Measurements from ENCODE around the gene SCNM1. TPM values are rescaled to one million over a fixed set of nuclear protein-coding genes. Genes with fewer than 3 reads are reported as not detected.

The SCNM1 gene
- total RNA-seq, 1 donor from 2014 or later: 34.6 TPM

DNA sequence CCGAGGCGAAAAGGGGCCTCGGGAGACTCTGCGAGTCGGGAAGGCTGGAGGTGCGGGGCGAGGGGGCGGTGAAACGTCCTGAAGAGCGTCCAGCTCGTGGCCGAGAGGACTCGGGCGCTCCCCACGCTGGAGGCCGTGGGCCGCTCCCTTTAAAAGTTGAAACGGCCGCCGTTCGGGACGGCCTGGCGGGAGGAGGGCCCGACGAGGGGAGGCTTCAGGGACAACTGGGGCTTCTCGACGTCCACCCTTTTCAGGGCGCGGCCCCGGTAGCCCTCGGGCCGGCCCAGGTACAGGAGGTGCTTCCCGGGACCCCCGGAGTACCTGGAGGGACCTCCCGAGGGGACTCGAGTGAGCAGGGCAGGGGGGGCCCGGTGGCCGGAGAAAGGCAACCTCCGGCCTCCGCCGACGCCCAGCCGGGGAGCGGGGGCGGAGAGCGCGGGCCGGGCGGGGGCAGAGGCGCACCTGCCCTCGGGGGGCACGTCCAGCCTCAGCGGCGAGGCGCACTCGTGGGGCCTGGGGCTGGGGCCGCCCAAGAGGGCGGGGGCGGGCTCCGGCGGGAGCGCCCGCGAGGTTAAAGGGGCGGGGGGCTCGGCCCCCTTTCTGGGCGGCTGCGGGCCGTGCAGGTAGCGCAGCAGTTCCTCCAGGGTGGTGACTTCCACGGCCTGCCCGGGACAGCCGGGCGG lies 33.5 kb upstream of the SCNM1 start:
- intact Hi-C loops (cut with DNase I): no loop called here
- Histone ChIP-seq H3K4me3 (no peak overlapping the region), H3K9me3 (no peaks in the 10 kb centered on the region), H3K36me3 (no peaks in the 10 kb centered on the region), H3K27me3 (no peaks in the 10 kb centered on the region), H3K4me1 (peaks cover 5% of the 10 kb centered on the region), H3K27ac (no peak overlapping the region)
- TF ChIP-seq CTCF (IDR thresholded peaks at IDR 0.05): no peak
- ATAC-seq (no peak), DNase-seq (no peak)

DNA sequence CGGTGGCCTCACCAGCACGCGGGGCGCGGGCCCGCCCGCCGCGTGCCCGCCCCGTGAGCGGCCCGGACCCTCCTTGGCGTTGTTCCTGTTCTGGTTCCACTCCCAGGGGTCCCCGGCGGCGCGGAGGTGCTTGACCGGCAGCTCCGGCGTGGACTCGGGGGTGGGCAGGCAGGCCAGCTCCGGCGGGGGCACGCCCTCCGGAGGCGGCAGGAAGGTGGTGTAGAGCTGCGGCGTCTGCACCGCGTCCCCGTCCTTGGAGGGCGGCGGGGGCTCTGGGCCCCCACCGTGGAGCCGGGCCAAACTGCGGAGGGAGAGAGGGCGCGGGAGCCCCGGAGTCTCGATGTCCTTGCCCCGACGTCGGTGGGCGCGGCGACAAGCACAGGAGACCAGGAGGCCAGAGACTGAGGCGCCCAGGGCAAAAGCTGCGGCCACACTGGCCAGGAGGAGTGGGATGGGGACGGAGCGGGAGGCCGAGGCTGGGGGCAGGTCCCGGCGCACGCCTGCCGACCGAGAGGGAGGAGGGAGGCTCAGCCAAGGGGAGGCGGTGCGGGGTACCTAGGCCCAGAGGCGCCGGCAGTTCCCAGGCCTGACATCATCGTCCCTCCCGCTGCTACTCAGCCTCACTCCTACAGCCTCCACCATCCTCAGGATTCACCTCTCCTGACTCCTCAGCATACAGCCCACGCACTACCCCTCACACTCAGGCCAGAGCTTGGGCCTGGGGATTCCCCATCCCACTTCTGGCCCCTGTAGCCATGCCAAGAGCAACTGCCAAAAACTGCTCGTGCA lies 32.7 kb upstream of the SCNM1 start:
- no peaks in the 10 kb centered on the region for H3K9me3 ChIP-seq
- no peak for ATAC-seq
- peaks cover 5% of the 10 kb centered on the region for H3K4me1 ChIP-seq
- DNase-seq: no peak
- no peak overlapping the region for H3K4me3 ChIP-seq
- no peaks in the 10 kb centered on the region for H3K27me3 ChIP-seq
- no peak overlapping the region for H3K27ac ChIP-seq
- no peak for TF ChIP-seq CTCF (IDR thresholded peaks at IDR 0.05)
- intact Hi-C loops (cut with DNase I): no loop called here
- no peaks in the 10 kb centered on the region for H3K36me3 ChIP-seq

DNA sequence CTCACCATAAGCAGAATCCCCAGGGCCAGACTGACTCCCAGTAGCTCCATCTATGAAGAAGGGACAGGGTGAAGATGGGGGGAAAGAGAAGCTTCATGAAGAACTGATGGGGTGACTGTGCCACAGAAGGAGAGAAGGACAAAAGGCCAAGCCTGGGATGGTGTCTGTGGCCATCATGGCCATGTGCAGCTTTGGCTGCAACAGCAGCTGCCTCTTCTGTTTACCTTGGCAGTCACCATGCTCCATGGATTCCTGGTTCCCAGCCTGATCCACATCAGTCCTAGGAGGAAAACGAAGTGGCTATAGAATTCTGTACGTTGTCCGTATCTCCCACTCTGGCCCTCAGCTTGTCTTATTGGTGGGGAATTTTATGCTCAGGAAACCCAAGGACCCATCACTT lies 31.5 kb upstream of the SCNM1 start:
- Histone ChIP-seq H3K9me3 (no peaks in the 10 kb centered on the region), H3K27ac (no peak overlapping the region), H3K4me3 (no peak overlapping the region), H3K36me3 (no peaks in the 10 kb centered on the region), H3K4me1 (peaks cover 5% of the 10 kb centered on the region), H3K27me3 (no peaks in the 10 kb centered on the region)
- intact Hi-C loops (cut with DNase I): no loop called here
- ATAC-seq (no peak), DNase-seq (no peak)
- no peak for TF ChIP-seq CTCF (IDR thresholded peaks at IDR 0.05)

DNA sequence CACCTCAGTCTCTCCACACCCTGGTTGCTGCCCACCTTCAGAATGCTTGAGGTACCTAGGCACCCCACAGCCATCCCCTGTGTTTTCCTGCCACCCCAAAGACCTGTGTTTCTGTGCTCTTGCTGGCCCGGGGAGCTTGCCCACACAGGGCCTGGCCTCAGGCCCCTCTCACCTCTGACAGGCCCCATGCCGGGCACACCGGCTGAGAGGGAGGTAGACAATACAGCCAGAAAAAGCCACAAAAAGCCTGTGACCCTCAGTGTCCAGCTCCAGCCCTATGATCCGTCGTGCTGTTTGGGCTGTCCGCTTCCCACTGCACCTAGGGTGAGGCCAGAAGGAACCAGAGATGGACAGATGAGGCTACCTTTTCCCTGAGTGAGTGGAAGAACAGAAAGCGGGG lies 31.0 kb upstream of the SCNM1 start:
- TF ChIP-seq CTCF (IDR thresholded peaks at IDR 0.05): no peak
- Histone ChIP-seq H3K4me1 (peaks cover 5% of the 10 kb centered on the region), H3K27ac (no peak overlapping the region), H3K27me3 (no peaks in the 10 kb centered on the region), H3K9me3 (no peaks in the 10 kb centered on the region), H3K36me3 (no peaks in the 10 kb centered on the region), H3K4me3 (no peak overlapping the region)
- intact Hi-C loops (cut with DNase I): no loop called here
- no peak for ATAC-seq
- no peak for DNase-seq

DNA sequence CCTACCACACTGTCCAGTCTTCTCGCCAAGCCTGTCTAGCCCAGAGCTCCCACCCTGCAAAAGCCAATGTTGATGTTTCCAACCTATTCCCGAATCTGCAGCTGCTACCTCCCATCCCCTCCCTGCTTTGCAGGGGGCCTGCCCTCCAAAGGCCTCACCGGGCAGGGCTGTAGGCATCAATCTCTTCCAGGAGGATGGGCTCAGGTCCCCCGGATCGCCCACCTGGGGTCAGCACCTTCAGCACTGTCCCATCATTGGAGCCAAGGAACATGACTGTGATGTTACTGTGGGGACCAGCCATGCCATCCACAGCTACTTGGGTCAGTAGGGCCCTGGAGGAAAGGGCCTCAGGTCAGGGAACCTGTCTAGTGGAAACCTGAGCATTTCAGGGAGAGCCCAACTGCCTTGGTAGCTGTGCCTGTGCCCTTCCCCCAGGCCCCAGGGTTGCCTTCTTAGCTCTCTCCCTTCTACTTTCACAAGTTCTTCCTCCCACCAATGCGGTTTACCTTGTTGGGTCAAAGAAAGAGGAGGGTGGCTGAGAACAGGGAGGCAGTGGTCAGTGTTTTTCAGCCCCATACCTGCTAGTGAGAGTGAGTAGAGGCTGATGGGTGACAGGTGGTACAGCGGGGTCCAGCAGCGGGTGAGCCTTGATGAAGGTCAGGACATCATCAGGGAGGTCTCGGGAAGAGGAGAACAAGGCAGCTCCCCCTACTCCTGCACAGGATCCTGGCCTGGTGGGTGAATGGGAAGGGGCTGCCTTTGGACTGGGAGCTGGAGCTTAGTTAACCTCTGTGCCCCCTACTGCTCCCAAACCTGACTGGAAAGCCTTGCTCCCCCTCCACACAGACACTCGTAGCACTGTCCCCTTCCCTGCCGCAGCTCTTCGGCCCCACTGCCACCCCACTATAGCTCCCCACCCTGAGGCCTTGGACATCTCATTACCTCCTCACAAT lies 30.2 kb upstream of the SCNM1 start:
- TF ChIP-seq CTCF (IDR thresholded peaks at IDR 0.05): no peak
- H3K4me1 ChIP-seq: peaks cover 5% of the 10 kb centered on the region
- no peak overlapping the region for H3K27ac ChIP-seq
- DNase-seq (no peak), ATAC-seq (no peak)
- H3K27me3 ChIP-seq: no peaks in the 10 kb centered on the region
- H3K36me3 ChIP-seq: no peaks in the 10 kb centered on the region
- intact Hi-C loops (cut with DNase I): no loop called here
- H3K9me3 ChIP-seq: no peaks in the 10 kb centered on the region
- H3K4me3 ChIP-seq: no peak overlapping the region

All from upper lobe of right lung (tissue), 1 donor.